Raji (cell line): ENCODE measurements around the gene BCLAF1.

Experiments
- POLR2A ChIP-seq: IDR thresholded peaks from 2 replicates; pipeline ENCODE4 v1.6.1; 2011; ENCODE audit warnings: low read depth, low read length, control low read depth; ENCODE audit not compliant: insufficient read depth

The BCLAF1 gene

DNA sequence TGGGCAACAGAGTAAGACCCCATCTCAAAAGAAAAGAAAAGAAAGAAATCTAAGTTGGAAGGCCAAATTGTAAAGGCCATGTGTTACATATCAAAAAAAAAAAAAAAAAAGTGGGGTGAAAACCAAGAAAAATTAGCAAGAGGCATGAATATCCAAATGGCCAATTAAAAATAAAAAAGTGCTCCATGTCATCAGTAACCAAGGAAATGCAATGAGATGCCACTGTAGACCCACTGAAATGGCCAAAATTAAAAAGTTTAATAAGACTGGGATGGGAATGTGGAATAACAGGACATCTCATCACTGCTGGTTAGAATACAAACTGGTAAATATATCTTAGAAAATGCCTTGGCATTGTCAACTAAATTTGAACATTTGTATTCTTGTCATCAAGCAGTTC is 30.1 kb upstream of the BCLAF1 start:
- no peak for TF ChIP-seq POLR2A

DNA sequence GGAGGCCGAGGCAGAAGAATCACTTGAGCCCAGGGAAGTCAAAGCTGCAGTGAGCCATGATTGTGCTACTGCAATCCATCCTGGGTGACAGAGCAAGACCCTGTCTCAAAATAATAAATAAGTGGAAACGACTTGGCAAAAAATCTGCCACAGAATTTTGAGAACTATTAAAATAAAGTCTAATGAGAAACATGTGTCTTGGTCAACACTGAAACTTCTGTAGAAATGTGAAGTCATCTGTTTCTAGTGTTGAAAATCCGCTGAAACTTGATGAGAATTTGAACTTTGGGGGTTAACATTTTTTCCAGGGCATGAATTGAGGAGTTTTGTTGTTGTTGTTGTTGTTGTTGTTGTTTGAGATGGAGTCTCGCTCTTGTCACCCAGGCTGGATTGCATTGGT is 29.0 kb upstream of the BCLAF1 start:
- TF ChIP-seq POLR2A = no peak

DNA sequence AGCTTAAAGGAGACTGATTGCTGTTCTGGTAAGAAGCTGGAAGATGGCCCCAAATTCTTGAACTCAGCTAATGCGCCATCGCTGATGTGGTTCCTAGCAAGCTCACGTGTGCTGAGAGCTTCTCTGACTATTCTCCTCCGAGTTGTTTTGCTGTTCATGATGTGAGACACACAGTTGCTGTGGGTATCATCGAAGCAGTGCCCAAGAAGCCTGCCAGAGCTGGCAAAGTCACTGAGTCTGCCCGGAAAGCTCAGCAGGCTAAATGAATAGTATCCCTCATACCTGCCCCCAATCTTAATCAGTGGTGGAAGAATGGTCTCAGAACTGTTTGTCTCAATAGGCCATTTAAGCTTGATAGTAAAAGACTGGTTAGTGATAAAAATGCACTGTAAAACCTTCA is 28.3 kb upstream of the BCLAF1 start:
- no peak for TF ChIP-seq POLR2A

DNA sequence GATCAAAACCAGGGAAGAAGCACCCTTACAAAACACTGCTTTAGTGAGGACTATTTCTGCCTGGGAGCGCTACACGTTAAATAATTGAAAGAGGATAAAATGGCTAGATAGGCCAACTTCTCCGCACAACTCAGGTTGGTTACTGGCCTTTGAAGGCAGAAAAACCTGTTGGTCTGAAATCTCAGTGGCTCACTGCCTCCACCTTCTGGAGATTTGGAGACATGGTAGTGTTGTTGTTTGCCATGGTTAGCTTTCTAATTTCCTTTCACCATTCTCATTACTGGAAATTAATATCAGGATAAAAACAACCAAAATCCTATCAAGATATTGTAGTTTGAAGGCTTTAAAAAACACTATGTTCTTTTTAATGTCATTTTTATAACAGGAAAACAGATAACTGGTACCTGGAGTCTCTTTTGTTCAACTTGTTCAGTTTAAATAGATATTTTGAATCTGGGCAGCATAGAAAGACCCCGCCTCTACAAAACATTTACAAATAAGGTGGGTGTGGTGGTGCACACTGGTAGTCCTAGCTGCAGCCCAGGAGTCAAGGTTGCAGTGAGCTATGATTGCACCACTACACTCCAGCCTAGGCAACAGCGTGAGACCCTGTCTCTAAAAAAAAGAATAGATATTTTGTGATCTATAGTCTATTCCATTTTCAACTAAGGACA is 27.5 kb upstream of the BCLAF1 start:
- TF ChIP-seq POLR2A = no peak

DNA sequence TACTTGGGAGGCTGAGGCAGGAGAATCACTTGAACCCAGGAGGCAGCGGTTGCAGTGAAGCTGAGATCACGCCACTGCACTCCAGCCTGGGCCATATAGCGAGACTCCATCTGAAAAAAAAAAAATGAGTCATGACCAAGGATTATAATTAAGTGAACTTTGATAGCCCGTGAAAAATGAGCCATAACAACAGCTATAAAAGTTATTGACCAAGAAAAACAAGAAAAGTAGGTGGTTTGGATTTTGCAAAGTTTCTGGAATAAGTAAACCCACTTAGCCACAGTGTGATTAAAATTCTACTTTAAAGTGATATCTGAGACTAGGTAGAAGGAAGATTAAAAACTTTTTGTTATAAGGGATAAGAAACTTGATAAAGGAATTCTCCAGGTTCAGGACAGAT is 25.9 kb upstream of the BCLAF1 start:
- no peak for TF ChIP-seq POLR2A

DNA sequence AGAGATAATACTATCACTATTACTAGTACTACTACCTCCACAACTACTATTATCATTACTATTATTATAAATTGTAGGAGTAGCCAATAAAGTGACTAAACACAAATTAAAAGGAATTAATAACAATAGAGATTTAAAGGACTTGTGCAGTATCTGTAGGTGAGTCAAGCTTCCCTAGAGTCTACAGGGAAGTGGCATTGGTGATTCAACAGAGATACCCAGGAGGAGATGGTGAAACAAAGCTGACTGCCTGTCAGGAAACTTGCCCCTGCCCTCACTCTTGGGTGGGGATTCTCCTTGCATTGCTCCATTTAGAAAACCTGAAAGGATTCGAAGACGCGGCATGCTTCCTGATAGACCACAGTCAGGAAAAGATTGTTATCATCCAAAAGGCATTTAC is 23.3 kb upstream of the BCLAF1 start:
- TF ChIP-seq POLR2A = no peak

DNA sequence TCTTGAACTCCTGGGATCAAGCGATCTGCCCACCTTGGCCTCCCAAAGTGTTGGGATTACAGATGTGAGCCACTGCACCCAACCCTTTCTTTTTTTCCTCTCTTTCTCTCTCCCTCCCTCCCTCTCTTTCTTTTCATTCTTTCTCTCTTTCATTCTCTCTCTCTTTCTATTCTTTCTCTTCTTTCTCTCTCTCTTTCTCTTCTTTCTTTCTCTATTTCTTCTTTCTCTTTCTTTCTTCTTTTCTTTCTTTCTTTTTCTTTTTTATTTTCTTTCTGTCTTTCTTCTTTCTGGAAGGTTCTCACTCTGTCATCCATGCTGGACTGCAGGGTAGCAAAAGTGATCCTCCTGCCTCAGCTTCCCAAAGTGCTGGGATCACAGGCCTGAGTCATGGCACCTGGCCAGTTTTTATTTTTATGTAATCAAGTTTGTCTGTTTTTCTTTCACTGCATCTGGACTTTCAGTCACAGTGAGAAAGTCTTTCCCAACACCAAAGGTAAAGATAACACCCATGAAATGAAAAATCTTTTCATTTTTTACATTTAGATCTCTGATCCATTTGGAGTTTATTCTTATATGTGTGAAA is 20.2 kb upstream of the BCLAF1 start:
- no peak for TF ChIP-seq POLR2A

DNA sequence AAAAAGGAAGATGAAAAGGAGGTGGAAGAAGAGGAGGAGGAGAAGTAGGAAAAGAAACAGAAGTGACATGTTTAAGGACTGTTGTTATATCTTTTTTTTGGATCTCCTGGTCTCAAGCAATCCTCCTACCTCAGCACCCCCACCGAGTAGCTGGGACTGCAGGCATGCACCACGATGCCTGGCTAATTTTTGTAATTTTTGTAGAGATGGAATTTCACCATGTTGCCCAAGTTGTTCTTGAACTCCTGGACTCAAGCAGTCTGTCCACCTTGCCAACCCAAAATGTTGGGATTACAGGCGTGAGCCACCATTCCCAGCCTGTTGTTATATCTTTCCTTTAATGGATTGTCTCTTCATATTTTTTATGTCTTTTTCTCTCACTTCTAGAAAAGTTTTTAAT is 19.5 kb upstream of the BCLAF1 start:
- no peak for TF ChIP-seq POLR2A

DNA sequence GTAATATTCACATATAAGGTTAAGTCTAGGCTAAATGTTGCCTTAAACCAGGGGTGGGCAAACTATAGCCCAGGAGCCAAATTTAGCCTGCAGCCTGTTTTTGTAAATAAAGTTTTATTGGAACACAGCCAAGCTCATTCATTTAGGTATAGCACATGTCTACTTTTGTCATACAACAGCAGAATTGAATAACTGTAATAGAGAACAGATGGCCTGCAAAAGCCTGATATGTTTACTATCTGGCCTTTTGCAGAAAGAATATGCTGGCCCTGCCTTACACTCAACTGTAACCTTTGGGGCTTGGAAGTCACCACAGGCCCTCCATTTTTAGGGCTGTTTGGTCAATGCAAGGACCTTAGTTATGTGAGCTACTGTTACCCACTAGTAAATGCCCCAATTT is 17.7 kb upstream of the BCLAF1 start:
- no peak for TF ChIP-seq POLR2A

DNA sequence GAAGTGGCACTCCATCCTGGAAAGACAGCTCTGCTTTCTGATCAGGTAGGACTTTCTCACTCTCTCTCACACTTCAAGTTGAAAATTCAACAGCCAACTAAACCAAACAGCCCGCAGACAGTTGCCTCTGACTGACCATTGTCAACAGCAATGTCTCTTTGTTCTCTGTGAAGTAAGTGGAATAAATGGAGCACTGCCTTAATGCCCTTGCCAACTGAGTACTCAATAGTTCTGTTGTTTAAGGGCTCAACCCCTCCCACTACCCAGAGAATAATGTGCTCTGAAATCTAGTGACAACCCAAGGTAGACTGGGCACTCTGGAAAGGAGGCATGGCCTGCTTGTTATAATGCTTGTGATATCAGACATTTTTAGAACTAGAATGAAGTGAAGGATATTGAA is 16.8 kb upstream of the BCLAF1 start:
- no peak for TF ChIP-seq POLR2A

DNA sequence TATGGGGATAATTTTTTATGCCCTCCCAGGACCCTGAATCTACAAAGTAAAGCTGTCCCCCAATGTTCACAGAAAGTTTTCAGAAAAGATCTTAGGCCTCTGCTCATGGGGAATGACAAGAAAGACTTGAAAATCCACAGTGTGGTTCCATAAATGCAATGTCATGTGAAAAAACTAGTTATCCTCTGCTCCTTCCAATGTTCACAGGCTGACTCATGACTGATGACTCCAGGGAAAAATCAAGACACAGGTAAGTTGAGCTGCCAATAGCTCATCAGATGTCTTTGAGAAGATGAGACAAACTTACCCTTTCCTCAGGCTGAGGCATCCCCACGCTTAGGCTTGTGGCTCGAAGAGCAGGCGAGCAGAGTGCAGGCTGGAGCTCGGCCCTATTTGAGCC is 14.8 kb upstream of the BCLAF1 start:
- TF ChIP-seq POLR2A = no peak

DNA sequence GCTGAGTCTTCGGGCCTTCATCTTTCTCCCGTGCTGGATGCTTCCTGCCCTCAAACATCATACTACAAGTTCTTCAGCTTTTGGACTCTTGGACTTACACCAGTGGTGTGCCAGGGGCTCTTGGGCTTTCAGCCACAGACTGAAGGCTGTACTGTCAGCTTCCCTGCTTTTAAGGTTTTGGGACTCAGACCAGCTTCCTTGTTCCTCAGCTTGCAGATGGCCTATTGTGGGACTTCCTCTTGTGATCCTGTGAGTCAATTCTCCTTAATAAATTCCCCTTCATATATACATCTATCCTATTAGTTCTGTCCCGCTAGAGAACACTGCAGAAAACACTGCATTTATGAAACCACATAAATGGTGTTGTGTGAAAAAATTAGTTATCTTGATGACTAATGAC is 13.9 kb upstream of the BCLAF1 start:
- no peak for TF ChIP-seq POLR2A

DNA sequence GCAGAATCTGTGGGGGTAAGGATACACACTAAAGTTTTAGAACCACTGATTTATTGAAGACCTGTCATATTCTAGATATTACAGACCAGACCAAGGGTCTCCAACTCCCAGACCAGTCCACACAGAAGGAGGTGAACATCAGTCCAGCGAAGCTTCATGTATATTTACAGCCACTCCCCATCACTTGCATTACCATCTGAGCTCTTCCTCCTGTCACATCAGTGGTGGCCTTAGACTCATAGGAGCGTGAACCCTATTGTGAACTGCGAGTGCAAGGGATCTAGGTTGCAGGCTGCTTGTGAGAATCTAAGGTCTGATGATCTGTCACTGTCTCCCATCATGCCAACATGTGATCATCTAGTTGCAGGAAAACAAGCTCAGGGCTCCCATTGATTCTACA is 5.0 kb upstream of the BCLAF1 start:
- no peak for TF ChIP-seq POLR2A

DNA sequence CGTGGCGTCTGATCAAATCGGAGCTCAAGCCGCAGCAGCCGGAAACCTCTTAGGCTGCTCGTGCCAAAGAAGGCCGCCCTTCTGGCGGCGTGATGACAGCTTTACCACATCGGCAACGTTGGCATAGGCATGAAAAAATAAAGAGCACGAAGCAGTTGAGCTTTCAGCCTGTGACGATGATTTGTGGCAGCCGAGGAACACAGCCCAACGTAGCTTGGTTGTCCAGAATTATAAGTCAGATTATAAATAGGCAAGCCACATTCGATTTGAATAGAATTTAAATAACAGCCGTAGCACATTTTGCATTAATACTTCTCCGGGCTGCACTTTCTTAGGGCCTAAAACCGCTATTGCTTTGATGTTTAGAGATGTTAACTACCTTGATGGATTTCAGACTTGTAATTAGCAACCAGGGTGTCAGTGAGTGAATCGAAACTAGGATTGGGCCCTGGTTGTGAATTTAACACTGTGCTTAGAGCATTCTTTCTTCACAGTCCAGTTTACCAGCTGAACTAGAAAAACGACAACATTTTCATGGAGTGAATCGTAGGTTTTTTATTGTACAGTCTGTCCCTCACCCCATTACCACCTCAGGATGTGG is 864 bp upstream of the BCLAF1 start:
- TF ChIP-seq POLR2A = peak; percentile 54

DNA sequence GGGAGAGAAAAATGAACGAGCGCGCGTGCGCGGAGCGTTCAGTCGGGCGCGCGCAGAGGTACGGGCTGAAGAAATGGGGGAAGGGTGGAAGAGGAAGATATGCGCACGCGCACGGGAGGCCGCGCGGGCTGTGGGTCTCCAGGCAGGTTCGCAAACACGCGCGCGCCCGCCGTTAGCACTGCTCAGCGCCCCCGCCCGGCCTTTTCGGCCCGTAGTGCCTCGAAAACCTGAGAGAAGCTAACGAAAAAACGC is 393 bp downstream of the BCLAF1 start:
- TF ChIP-seq POLR2A = no peak

DNA sequence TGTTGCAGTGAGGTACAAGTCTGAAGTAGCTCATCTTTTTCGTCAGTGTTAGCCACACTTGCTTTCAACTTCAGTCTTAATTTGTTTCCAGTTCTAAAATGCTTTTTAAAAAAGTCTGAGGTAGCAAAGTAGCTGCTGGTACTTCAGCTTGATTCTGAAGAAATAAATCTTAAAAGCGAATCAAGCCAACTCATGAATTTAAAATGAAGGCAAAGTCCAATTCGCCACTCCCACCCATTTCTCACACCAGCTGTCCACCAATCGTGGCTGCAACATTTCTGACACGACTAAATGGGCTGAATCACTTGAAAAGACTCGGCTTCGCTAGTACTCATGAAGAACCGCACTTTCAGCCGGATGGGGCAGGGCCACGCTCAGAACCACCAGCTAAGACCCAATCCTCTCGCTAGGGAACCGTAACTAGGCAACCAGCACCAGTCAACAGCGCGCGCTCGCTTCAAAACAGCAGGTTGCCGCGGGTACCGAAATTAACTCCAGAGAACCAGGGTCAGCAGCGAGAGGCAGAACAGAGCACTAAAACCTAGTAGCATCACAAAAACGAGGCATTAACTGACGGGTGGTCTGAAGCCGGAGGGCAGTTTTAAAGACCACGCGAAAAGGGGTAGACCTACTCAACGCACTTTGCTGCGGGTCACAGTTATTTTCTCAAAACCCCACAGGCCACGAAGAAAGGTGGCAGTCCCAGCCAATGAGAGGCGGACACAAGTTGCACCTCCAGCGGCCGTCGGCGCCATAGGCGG is 900 bp downstream of the BCLAF1 start:
- TF ChIP-seq POLR2A = no peak
